ENCODE results near the gene CLUH. TPM values are rescaled to one million over a fixed set of nuclear protein-coding genes. Genes with fewer than 3 reads are reported as not detected.
"Not testable (repeated sequence)": the region's sequence is repeated elsewhere in the genome, so short reads cannot be mapped to it uniquely, and the experiment has no call there.

Gene CLUH
- total RNA-seq, 1 donor: 74.9 TPM

- no peak for DNase-seq (ENCODE audit: low read depth in 2 of 3, low spot score in 2 of 3)
Measured at GRCh38 chr17:2689411-2690164, 22.0 kb downstream of the CLUH start.

- DNase-seq (ENCODE audit: low read depth in 2 of 3, low spot score in 2 of 3): no peak
Measured at GRCh38 chr17:2688351-2689342, 22.9 kb downstream of the CLUH start.

- DNase-seq (ENCODE audit: low read depth in 2 of 3, low spot score in 2 of 3): no peak
Measured at GRCh38 chr17:2687074-2687418, 24.5 kb downstream of the CLUH start.

GRCh38 chr17:2685696-2686095 lies 25.9 kb downstream of the CLUH start:
- DNase-seq (ENCODE audit: low read depth in 2 of 3, low spot score in 2 of 3): no peak

- DNase-seq (ENCODE audit: low read depth in 2 of 3, low spot score in 2 of 3): no peak
Measured at GRCh38 chr17:2684549-2684948, 27.0 kb downstream of the CLUH start.

- DNase-seq (ENCODE audit: low read depth in 2 of 3, low spot score in 2 of 3): no peak
Measured at GRCh38 chr17:2683912-2684311, 27.7 kb downstream of the CLUH start.

GRCh38 chr17:2682176-2682938 lies 29.2 kb downstream of the CLUH start:
- no peak for DNase-seq (ENCODE audit: low read depth in 2 of 3, low spot score in 2 of 3)

- no peak for DNase-seq (ENCODE audit: low read depth in 2 of 3, low spot score in 2 of 3)
Measured at GRCh38 chr17:2681650-2682049, 29.9 kb downstream of the CLUH start.

- DNase-seq (ENCODE audit: low read depth in 2 of 3, low spot score in 2 of 3): no peak
Measured at GRCh38 chr17:2680961-2681360, 30.6 kb downstream of the CLUH start.

- DNase-seq (ENCODE audit: low read depth in 2 of 3, low spot score in 2 of 3): not testable (repeated sequence)
Measured at GRCh38 chr17:2679247-2679646, 32.3 kb downstream of the CLUH start.

GRCh38 chr17:2672026-2672425 lies 39.5 kb downstream of the CLUH start:
- no peak for DNase-seq (ENCODE audit: low read depth in 2 of 3, low spot score in 2 of 3)

GRCh38 chr17:2660410-2660809 lies 51.2 kb downstream of the CLUH start:
- DNase-seq (ENCODE audit: low read depth in 2 of 3, low spot score in 2 of 3): not testable (repeated sequence)

- DNase-seq (ENCODE audit: low read depth in 2 of 3, low spot score in 2 of 3): not testable (repeated sequence)
Measured at GRCh38 chr17:2659337-2659736, 52.2 kb downstream of the CLUH start.

- no peak for DNase-seq (ENCODE audit: low read depth in 2 of 3, low spot score in 2 of 3)
Measured at GRCh38 chr17:2656283-2656682, 55.3 kb downstream of the CLUH start.

GRCh38 chr17:2655546-2655945 lies 56.0 kb downstream of the CLUH start:
- peak in 1 of 3 donors; percentile 1 for DNase-seq (ENCODE audit: low read depth in 2 of 3, low spot score in 2 of 3)

- not testable (repeated sequence) for DNase-seq (ENCODE audit: low read depth in 2 of 3, low spot score in 2 of 3)
Measured at GRCh38 chr17:2652911-2653310, 58.7 kb downstream of the CLUH start.

GRCh38 chr17:2649191-2649590 lies 62.4 kb downstream of the CLUH start:
- no peak for DNase-seq (ENCODE audit: low read depth in 2 of 3, low spot score in 2 of 3)

- peak in 1 of 3 donors; percentile 28 for DNase-seq (ENCODE audit: low read depth in 2 of 3, low spot score in 2 of 3)
Measured at GRCh38 chr17:2647957-2648356, 63.6 kb downstream of the CLUH start.

- no peak for DNase-seq (ENCODE audit: low read depth in 2 of 3, low spot score in 2 of 3)
Measured at GRCh38 chr17:2644971-2645370, 66.6 kb downstream of the CLUH start.

Measured in hematopoietic multipotent progenitor cell (in vitro differentiated cells).